GM13977 (cell line): ENCODE data around the gene MS4A2.
"Not testable (repeated sequence)": the region's sequence is repeated elsewhere in the genome, so short reads cannot be mapped to it uniquely, and the experiment has no call there.

Experiments used
- DNase-seq: peaks from one replicate; pipeline ENCODE4 v3.0.0; 2012; ENCODE audit warnings: low spot score
- CTCF ChIP-seq: IDR thresholded peaks from 2 replicates; pipeline ENCODE4 v1.5.1; 2012; ENCODE audit warnings: mild to moderate bottlenecking, control low read depth; ENCODE audit not compliant: insufficient read depth; ENCODE audit errors: extremely low read depth, missing control alignments
- in situ Hi-C: fragments of 300-500 bp; cut with MboI; formaldehyde crosslinking; loops from one replicate; pipeline ENCODE4 v1.12.0; 2022; ENCODE audit warnings: low sequenced_read_pairs, low pct_unique_long_range_greater_than_20kb, mixed read lengths, inconsistent platforms; ENCODE audit not compliant: unreplicated experiment

Gene MS4A2

GRCh38 chr11:60065801-60066200 is 22.7 kb upstream of the MS4A2 start:
- no peak for TF ChIP-seq CTCF
- in situ Hi-C loops, result no loop called here
- no peak for DNase-seq

GRCh38 chr11:60069450-60069849 is 19.0 kb upstream of the MS4A2 start:
- TF ChIP-seq CTCF, result no peak
- in situ Hi-C loops, result no loop called here
- no peak for DNase-seq

GRCh38 chr11:60071644-60072043 is 16.8 kb upstream of the MS4A2 start:
- DNase-seq, in situ Hi-C loops: not testable (repeated sequence)

DNA sequence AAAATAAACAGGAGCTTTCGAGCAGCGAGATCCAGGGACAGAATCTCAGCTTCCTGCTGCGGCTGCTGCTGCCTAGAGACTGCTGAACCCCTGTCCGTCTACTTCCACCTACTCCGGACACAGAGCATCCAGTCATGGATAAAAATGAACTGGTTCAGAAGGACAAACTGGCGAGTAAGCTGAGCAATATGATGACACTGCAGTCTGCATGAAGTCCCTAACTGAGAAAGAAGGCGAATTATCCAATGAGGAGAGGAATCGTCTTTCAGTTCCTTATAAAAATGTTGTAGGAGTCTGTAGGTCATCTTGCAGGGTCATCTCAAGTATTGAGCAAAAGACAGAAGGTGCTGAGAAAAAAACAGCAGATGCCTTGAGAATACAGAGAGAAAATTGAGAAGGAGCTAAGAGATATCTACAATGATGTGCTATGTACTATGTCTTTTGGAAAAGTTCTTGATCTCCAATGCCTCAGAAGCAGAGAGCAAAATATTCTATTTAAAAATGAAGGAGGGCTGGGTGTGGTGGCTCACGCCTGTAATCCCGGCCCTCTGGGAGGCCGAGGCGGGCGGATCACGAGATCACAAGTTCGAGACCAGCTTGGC is 11.1 kb upstream of the MS4A2 start:
- in situ Hi-C loops, result no loop called here
- no peak for DNase-seq
- TF ChIP-seq CTCF, result no peak

- TF ChIP-seq CTCF, result no peak
- in situ Hi-C loops, result no loop called here
Observed at GRCh38 chr11:60077981-60078380, 10.5 kb upstream of the MS4A2 start.

DNA sequence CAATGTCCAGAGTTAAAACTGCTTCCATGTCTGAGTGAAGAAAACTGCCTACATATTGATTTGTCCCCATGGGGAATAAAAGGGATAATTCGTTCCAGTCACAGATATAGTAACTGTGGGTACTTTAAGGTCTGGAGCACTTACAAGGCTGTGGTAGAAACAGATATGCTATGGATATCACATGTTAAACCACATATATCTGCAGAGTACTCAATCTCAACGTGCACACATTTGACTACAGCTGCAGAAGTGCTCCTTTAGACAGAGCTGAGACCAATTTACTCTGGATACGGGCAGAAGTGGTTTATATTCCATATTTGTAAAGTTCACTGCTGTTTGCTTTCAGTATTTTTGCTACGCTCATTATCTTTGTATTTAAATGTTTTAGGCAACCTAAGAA is 9.7 kb upstream of the MS4A2 start:
- in situ Hi-C loops, result no loop called here

More at GRCh38 chr11:60077981-60078380, 10.5 kb upstream of the MS4A2 start:
- DNase-seq, result no peak

GRCh38 chr11:60080535-60080934 is 7.9 kb upstream of the MS4A2 start:
- DNase-seq, result no peak
- in situ Hi-C loops, result no loop called here
- no peak for TF ChIP-seq CTCF

More for the DNA sequence above, 9.7 kb upstream of the MS4A2 start:
- DNase-seq, result no peak
- TF ChIP-seq CTCF, result no peak
